SU-DHL-6 (cell line): ENCODE data around the gene DTNBP1.

Experiments used
- H2AFZ ChIP-seq: fragments of 200-600 bp; sonication (generic); 2 replicates; pipeline ENCODE4 v1.6.1; 2014; ENCODE audit warnings: low read depth, mild to moderate bottlenecking, moderate library complexity, mixed read lengths, antibody characterized with exemption, low read length; ENCODE audit not compliant: severe bottlenecking
- H3F3A ChIP-seq: fragments of 200-600 bp; shearing (Covaris generic); 2 replicates; pipeline ENCODE4 v1.6.0; 2016; ENCODE audit warnings: antibody characterized with exemption, mild to moderate bottlenecking; ENCODE audit not compliant: insufficient read depth
- H3K27ac ChIP-seq: fragments of 200-600 bp; sonication (generic); 2 replicates; pipeline ENCODE4 v1.5.1; 2016; ENCODE audit warnings: low read depth, mild to moderate bottlenecking, low read length, moderate library complexity, mixed read lengths
- H3K27me3 ChIP-seq: fragments of 200-600 bp; sonication (generic), shearing (Covaris generic); 2 replicates; pipeline ENCODE4 v1.6.0; 2014; ENCODE audit warnings: mild to moderate bottlenecking, low read length
- H3K36me3 ChIP-seq: fragments of 200-600 bp; sonication (generic); 2 replicates; pipeline ENCODE4 v1.6.1; 2014; ENCODE audit warnings: mild to moderate bottlenecking, low read length, mixed read lengths
- H3K4me2 ChIP-seq: fragments of 300-600, 200-600 bp; shearing (Covaris generic), sonication (generic); 2 replicates; pipeline ENCODE4 v1.6.0; 2014; ENCODE audit warnings: low read length, low read depth, mild to moderate bottlenecking; ENCODE audit not compliant: poor library complexity, severe bottlenecking
- H3K4me3 ChIP-seq: fragments of 200-600 bp; sonication (generic); 2 replicates; pipeline ENCODE4 v1.5.1; 2014; ENCODE audit warnings: antibody characterized with exemption, low read length, mild to moderate bottlenecking, mixed read lengths; ENCODE audit not compliant: insufficient read depth, poor library complexity, severe bottlenecking
- H3K79me2 ChIP-seq: fragments of 200-600 bp; sonication (generic); 2 replicates; pipeline ENCODE4 v1.6.1; 2014; ENCODE audit warnings: mild to moderate bottlenecking, low read length, moderate library complexity; ENCODE audit not compliant: insufficient read depth
- H3K9ac ChIP-seq: fragments of 200-600 bp; sonication (generic); 2 replicates; pipeline ENCODE4 v1.7.0; 2014; ENCODE audit warnings: mild to moderate bottlenecking, low read length
- H3K9me2 ChIP-seq: fragments of 200-600 bp; sonication (generic); replicated peaks from 2 replicates; pipeline ENCODE4 v1.6.1; 2014; ENCODE audit warnings: low read length; ENCODE audit not compliant: insufficient read depth
- H3K9me3 ChIP-seq: fragments of 200-600 bp; sonication (generic); 2 replicates; pipeline ENCODE4 v1.6.1; 2014; ENCODE audit warnings: low read length, mixed read lengths; ENCODE audit not compliant: insufficient read depth
- H4K20me1 ChIP-seq: fragments of 200-600 bp; sonication (generic); 2 replicates; pipeline ENCODE4 v1.6.1; 2014; ENCODE audit warnings: low read depth, mild to moderate bottlenecking, antibody characterized with exemption, low read length, moderate library complexity, mixed read lengths
- CTCF ChIP-seq: fragments of 200-600 bp; sonication (generic); IDR thresholded peaks from one replicate; pipeline ENCODE4 v1.5.1; 2017; ENCODE audit warnings: antibody characterized with exemption, mild to moderate bottlenecking, low read length, moderate library complexity; ENCODE audit not compliant: insufficient read depth, poor library complexity, severe bottlenecking
- EZH2phosphoT487 ChIP-seq: fragments of 200-600 bp; sonication (generic), shearing (Covaris generic); conservative IDR thresholded peaks from 2 replicates; pipeline ENCODE4 v1.6.1; 2018; ENCODE audit warnings: mild to moderate bottlenecking, antibody characterized with exemption, low read length, moderate library complexity, mixed read lengths

The DTNBP1 gene

DNA sequence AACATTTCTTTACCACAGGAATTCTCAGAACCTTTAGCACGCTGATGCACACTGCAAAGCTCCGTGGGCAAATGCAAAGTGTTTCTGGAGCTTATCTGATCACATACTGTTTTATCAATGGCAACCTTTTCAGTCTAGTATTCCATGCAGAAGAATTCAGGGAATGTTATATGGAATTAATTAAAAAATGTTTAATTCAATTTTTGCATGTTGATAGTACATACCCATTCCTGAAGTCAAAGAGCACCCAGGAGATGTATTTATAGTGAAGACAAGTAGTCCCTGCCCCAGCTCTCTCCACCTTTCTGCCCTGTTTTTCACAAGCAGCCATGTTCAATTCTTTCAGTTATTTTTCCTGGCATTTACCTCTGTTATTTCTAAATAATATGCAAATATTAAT lies 55.2 kb downstream of the DTNBP1 start:
- H4K20me1 ChIP-seq, result 0 out of 2 replicates have a peak, but pooled peaks cover 10% of the 10 kb centered on the region
- H3K9ac ChIP-seq, result no peak overlapping the region
- no peak overlapping the region for H2AFZ ChIP-seq
- H3K9me3 ChIP-seq, result no peaks in the 10 kb centered on the region
- peaks cover 37% of the 10 kb centered on the region for H3K36me3 ChIP-seq
- peaks cover 5% of the 10 kb centered on the region; the same call in 1 of the 2 replicates for H3F3A ChIP-seq
- H3K4me2 ChIP-seq, result no peak overlapping the region
- H3K4me3 ChIP-seq, result no peak overlapping the region
- peaks cover 33% of the 10 kb centered on the region for H3K79me2 ChIP-seq
- H3K27me3 ChIP-seq, result no peaks in the 10 kb centered on the region
- H3K9me2 ChIP-seq, result no peaks in the 10 kb centered on the region
- TF ChIP-seq EZH2phosphoT487, result no peak
- TF ChIP-seq CTCF, result no peak
- H3K27ac ChIP-seq, result no peak overlapping the region

DNA sequence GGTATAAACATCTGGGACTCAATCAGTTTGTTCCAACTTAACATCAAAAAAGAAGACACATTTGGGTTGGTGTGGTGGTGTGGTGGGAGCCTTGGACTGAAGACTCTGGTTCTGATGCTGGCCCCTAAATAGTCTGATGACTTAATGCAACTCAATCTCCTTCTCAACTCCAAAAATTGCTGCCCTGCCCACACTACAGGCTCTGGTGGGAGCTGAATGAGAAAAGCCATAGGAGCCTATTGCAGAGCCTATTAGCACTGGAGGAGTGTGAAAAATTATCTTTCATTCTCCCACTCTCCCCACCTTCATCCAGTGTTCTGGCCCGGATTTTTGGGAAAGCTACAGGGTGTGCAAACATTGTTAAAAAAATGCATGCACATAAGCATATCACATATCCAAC lies 56.5 kb downstream of the DTNBP1 start:
- no peak overlapping the region for H3K9ac ChIP-seq
- H3K4me2 ChIP-seq, result no peak overlapping the region
- no peak overlapping the region for H3K4me3 ChIP-seq
- H4K20me1 ChIP-seq, result 0 out of 2 replicates have a peak, but pooled peaks cover 5% of the 10 kb centered on the region
- no peaks in the 10 kb centered on the region for H3K9me3 ChIP-seq
- no peaks in the 10 kb centered on the region for H3K9me2 ChIP-seq
- H3K27me3 ChIP-seq, result no peaks in the 10 kb centered on the region
- peaks cover 7% of the 10 kb centered on the region; the same call in 1 of the 2 replicates for H3F3A ChIP-seq
- H3K36me3 ChIP-seq, result peaks cover 35% of the 10 kb centered on the region
- H3K27ac ChIP-seq, result no peak overlapping the region
- H2AFZ ChIP-seq, result no peak overlapping the region
- TF ChIP-seq EZH2phosphoT487 (no peak), CTCF (no peak)
- peaks cover 27% of the 10 kb centered on the region for H3K79me2 ChIP-seq

- Histone ChIP-seq H3K79me2 (peaks cover 29% of the 10 kb centered on the region), H3K9me2 (no peaks in the 10 kb centered on the region), H2AFZ (no peak overlapping the region), H3K4me2 (no peak overlapping the region), H3K9ac (no peak overlapping the region), H4K20me1 (0 out of 2 replicates have a peak, but pooled peaks cover 5% of the 10 kb centered on the region), H3K4me3 (no peak overlapping the region), H3K36me3 (peaks cover 37% of the 10 kb centered on the region), H3F3A (peaks cover 7% of the 10 kb centered on the region; the same call in 1 of the 2 replicates), H3K27ac (no peak overlapping the region), H3K27me3 (no peaks in the 10 kb centered on the region), H3K9me3 (no peaks in the 10 kb centered on the region)
- TF ChIP-seq CTCF (no peak), EZH2phosphoT487 (no peak)
Measured at GRCh38 chr6:15604843-15605242, 58.0 kb downstream of the DTNBP1 start.
